WTC11 (cell line): ENCODE results near the gene GLRA3. TPM values are rescaled to one million over a fixed set of nuclear protein-coding genes. Genes with fewer than 3 reads are reported as not detected.
"Not testable (repeated sequence)": the region's sequence is repeated elsewhere in the genome, so short reads cannot be mapped to it uniquely, and the experiment has no call there.

Source experiments
- ATAC-seq: fragments of 200-7000 bp; cut with Tn5 transposase; 2 replicates; pipeline ENCODE4 v1.10.0; 2021; ENCODE audit warnings: mild to moderate bottlenecking, moderate library complexity
- CTCF ChIA-PET: fragments of 300-600 bp; sonication (Branson Sonifier 250); formaldehyde crosslinking; loops from one replicate; lab custom pipeline; 2021; ENCODE audit warnings: antibody characterized with exemption; lab: Charles Lee
- POLR2A ChIA-PET: fragments of 350-600 bp; sonication (Branson Sonifier 250); formaldehyde crosslinking; loops from one replicate; lab custom pipeline; 2021; ENCODE audit warnings: antibody characterized with exemption; lab: Charles Lee
- DNase-seq: peaks from one replicate; pipeline ENCODE4 v3.0.0; 2021; ENCODE audit warnings: low spot score
- H3K27ac Mint-ChIP-seq: 2 replicates; pipeline ENCODE4 v1.8.0; 2021; ENCODE audit warnings: mixed read lengths
- H3K27me3 Mint-ChIP-seq: 2 replicates; pipeline ENCODE4 v1.8.0; 2021; ENCODE audit warnings: low read depth, mild to moderate bottlenecking, moderate library complexity, mixed read lengths
- H3K36me3 Mint-ChIP-seq: 2 replicates; pipeline ENCODE4 v1.8.0; 2021; ENCODE audit warnings: mixed read lengths
- H3K4me1 Mint-ChIP-seq: 2 replicates; pipeline ENCODE4 v1.8.0; 2022; ENCODE audit warnings: mixed read lengths
- H3K4me3 Mint-ChIP-seq: 2 replicates; pipeline ENCODE4 v1.8.0; 2021; ENCODE audit warnings: mild to moderate bottlenecking, moderate library complexity, mixed read lengths
- H3K9me3 Mint-ChIP-seq: 2 replicates; pipeline ENCODE4 v1.8.0; 2021; ENCODE audit warnings: mixed read lengths
- CREB1 ChIP-seq: sonication (generic); formaldehyde crosslinking; IDR thresholded peaks from 2 replicates; pipeline ENCODE4 v1.8.0; 2023; ENCODE audit warnings: mild to moderate bottlenecking, missing genetic modification reagents
- FOXJ3 ChIP-seq: sonication (generic); formaldehyde crosslinking; IDR thresholded peaks from 2 replicates; pipeline ENCODE4 v1.9.0; 2021; ENCODE audit warnings: missing genetic modification reagents, mild to moderate bottlenecking, borderline replicate concordance
- JAZF1 ChIP-seq: fragments of 250-450 bp; sonication (Bioruptor Pico); IDR thresholded peaks from 2 replicates; pipeline ENCODE4 v1.9.0; 2021; ENCODE audit warnings: moderate library complexity, mild to moderate bottlenecking, inconsistent platforms
- KAT7 ChIP-seq: sonication (generic); formaldehyde crosslinking; IDR thresholded peaks from 2 replicates; pipeline ENCODE4 v1.8.1; 2023; ENCODE audit warnings: missing genetic modification reagents, mild to moderate bottlenecking, borderline replicate concordance
- MAX ChIP-seq: sonication (generic); formaldehyde crosslinking; IDR thresholded peaks from 2 replicates; pipeline ENCODE4 v1.8.0; 2022; ENCODE audit warnings: mild to moderate bottlenecking, missing genetic modification reagents
- MYBL2 ChIP-seq: sonication (generic); formaldehyde crosslinking; IDR thresholded peaks from 2 replicates; pipeline ENCODE4 v1.8.1; 2023; ENCODE audit warnings: mild to moderate bottlenecking, moderate library complexity, missing genetic modification reagents
- NFYB ChIP-seq: sonication (generic); formaldehyde crosslinking; conservative IDR thresholded peaks from 2 replicates; pipeline ENCODE4 v1.8.0; 2022; ENCODE audit warnings: low read depth, missing genetic modification reagents
- NR1H2 ChIP-seq: sonication (generic); formaldehyde crosslinking; IDR thresholded peaks from 2 replicates; pipeline ENCODE4 v1.9.0; 2021; ENCODE audit warnings: mild to moderate bottlenecking, moderate library complexity, missing genetic modification reagents
- NR3C1 ChIP-seq: sonication (generic); formaldehyde crosslinking; conservative IDR thresholded peaks from 2 replicates; pipeline ENCODE4 v1.8.1; 2023; ENCODE audit warnings: low read depth, mild to moderate bottlenecking, missing genetic modification reagents
- ZBTB43 ChIP-seq: sonication (generic); formaldehyde crosslinking; IDR thresholded peaks from 2 replicates; pipeline ENCODE4 v1.8.1; 2023; ENCODE audit warnings: mild to moderate bottlenecking, missing genetic modification reagents
- ZNF317 ChIP-seq: sonication (generic); formaldehyde crosslinking; IDR thresholded peaks from 2 replicates; pipeline ENCODE4 v1.8.1; 2023; ENCODE audit warnings: low read depth, mild to moderate bottlenecking, moderate library complexity, missing genetic modification reagents, borderline replicate concordance
- ZNF532 ChIP-seq: fragments of 250-450 bp; sonication (Bioruptor Pico); IDR thresholded peaks from 2 replicates; pipeline ENCODE4 v1.9.0; 2021; ENCODE audit warnings: mild to moderate bottlenecking, borderline replicate concordance
- total RNA-seq: library from RNA; stranded (reverse); gene quantifications from 3 replicates; pipeline ENCODE4 v1.2.3, GENCODE V29; 2021
- TF ChIP-seq, protein P1 (sequence below): sonication (generic); formaldehyde crosslinking; IDR thresholded peaks from 2 replicates; pipeline ENCODE4 v1.8.1; 2023; ENCODE audit warnings: mild to moderate bottlenecking, missing genetic modification reagents
- TF ChIP-seq, protein P2 (sequence below): sonication (generic); formaldehyde crosslinking; IDR thresholded peaks from 2 replicates; pipeline ENCODE4 v1.8.1; 2022; ENCODE audit warnings: missing genetic modification reagents, borderline replicate concordance
- TF ChIP-seq, protein P3 (sequence below): fragments of 250-450 bp; sonication (Bioruptor Pico); IDR thresholded peaks from 2 replicates; pipeline ENCODE4 v1.9.0; 2021; ENCODE audit warnings: mild to moderate bottlenecking
- TF ChIP-seq, protein P4 (sequence below): sonication (generic); formaldehyde crosslinking; IDR thresholded peaks from 2 replicates; pipeline ENCODE4 v1.8.0; 2022; ENCODE audit warnings: mild to moderate bottlenecking, missing genetic modification reagents
- TF ChIP-seq, protein P5 (sequence below): sonication (generic); formaldehyde crosslinking; IDR thresholded peaks from 2 replicates; pipeline ENCODE4 v1.8.1; 2023; ENCODE audit warnings: mild to moderate bottlenecking, missing genetic modification reagents, moderate library complexity

GLRA3 gene
- total RNA-seq, 1 experiment from 2014 or later, result 0.15 TPM

- TF ChIP-seq, protein P1, sequence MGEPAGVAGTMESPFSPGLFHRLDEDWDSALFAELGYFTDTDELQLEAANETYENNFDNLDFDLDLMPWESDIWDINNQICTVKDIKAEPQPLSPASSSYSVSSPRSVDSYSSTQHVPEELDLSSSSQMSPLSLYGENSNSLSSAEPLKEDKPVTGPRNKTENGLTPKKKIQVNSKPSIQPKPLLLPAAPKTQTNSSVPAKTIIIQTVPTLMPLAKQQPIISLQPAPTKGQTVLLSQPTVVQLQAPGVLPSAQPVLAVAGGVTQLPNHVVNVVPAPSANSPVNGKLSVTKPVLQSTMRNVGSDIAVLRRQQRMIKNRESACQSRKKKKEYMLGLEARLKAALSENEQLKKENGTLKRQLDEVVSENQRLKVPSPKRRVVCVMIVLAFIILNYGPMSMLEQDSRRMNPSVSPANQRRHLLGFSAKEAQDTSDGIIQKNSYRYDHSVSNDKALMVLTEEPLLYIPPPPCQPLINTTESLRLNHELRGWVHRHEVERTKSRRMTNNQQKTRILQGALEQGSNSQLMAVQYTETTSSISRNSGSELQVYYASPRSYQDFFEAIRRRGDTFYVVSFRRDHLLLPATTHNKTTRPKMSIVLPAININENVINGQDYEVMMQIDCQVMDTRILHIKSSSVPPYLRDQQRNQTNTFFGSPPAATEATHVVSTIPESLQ (CRISPR knock-in tag), result no peak
Observed at GRCh38 chr4:174789657-174790056, 39.4 kb downstream of the GLRA3 start (continued).

GRCh38 chr4:174778274-174778986, 50.6 kb downstream of the GLRA3 start:
- DNase-seq, H3K27me3 Mint-ChIP-seq, H3K27ac Mint-ChIP-seq, H3K9me3 Mint-ChIP-seq, POLR2A ChIA-PET, H3K36me3 Mint-ChIP-seq, ATAC-seq, CTCF ChIA-PET: not testable (repeated sequence)
- peaks cover 22% of the 10 kb centered on the region for H3K4me1 Mint-ChIP-seq
- H3K4me3 Mint-ChIP-seq, result peak overlapping the region; percentile 59
- 0 out of 2 replicates have a peak, but pooled peaks have one; percentile 18 for TF ChIP-seq MAX (CRISPR knock-in tag)

- no peak for ATAC-seq
- CTCF ChIA-PET, result interaction anchor here (2.1 kb wide), 1 partner anchor 12 kb away, joined by 16 read pairs; no protein-coding TSS in a partner anchor
- Mint-ChIP-seq H3K4me3 (no peak overlapping the region), H3K27me3 (no peaks in the 10 kb centered on the region; the same call in 1 of the 2 replicates), H3K9me3 (peaks cover 10% of the 10 kb centered on the region), H3K27ac (no peak overlapping the region; the same call in 1 of the 2 replicates), H3K4me1 (peaks cover 22% of the 10 kb centered on the region), H3K36me3 (peaks cover 7% of the 10 kb centered on the region)
- POLR2A ChIA-PET, result no interaction called here
- DNase-seq, result no peak
- no peak for TF ChIP-seq ZBTB43
- TF ChIP-seq FOXJ3 (CRISPR knock-in tag), result no peak
- TF ChIP-seq, protein P2, sequence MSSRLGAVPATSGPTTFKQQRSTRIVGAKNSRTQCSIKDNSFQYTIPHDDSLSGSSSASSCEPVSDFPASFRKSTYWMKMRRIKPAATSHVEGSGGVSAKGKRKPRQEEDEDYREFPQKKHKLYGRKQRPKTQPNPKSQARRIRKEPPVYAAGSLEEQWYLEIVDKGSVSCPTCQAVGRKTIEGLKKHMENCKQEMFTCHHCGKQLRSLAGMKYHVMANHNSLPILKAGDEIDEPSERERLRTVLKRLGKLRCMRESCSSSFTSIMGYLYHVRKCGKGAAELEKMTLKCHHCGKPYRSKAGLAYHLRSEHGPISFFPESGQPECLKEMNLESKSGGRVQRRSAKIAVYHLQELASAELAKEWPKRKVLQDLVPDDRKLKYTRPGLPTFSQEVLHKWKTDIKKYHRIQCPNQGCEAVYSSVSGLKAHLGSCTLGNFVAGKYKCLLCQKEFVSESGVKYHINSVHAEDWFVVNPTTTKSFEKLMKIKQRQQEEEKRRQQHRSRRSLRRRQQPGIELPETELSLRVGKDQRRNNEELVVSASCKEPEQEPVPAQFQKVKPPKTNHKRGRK (CRISPR knock-in tag), result no peak
- no peak for TF ChIP-seq NFYB (CRISPR knock-in tag)
- TF ChIP-seq, protein P3, sequence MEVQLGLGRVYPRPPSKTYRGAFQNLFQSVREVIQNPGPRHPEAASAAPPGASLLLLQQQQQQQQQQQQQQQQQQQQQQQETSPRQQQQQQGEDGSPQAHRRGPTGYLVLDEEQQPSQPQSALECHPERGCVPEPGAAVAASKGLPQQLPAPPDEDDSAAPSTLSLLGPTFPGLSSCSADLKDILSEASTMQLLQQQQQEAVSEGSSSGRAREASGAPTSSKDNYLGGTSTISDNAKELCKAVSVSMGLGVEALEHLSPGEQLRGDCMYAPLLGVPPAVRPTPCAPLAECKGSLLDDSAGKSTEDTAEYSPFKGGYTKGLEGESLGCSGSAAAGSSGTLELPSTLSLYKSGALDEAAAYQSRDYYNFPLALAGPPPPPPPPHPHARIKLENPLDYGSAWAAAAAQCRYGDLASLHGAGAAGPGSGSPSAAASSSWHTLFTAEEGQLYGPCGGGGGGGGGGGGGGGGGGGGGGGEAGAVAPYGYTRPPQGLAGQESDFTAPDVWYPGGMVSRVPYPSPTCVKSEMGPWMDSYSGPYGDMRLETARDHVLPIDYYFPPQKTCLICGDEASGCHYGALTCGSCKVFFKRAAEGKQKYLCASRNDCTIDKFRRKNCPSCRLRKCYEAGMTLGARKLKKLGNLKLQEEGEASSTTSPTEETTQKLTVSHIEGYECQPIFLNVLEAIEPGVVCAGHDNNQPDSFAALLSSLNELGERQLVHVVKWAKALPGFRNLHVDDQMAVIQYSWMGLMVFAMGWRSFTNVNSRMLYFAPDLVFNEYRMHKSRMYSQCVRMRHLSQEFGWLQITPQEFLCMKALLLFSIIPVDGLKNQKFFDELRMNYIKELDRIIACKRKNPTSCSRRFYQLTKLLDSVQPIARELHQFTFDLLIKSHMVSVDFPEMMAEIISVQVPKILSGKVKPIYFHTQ (CRISPR knock-in tag), result no peak
- no peak for TF ChIP-seq MYBL2 (CRISPR knock-in tag)
- TF ChIP-seq ZNF317 (CRISPR knock-in tag), result no peak
- TF ChIP-seq, protein P4, sequence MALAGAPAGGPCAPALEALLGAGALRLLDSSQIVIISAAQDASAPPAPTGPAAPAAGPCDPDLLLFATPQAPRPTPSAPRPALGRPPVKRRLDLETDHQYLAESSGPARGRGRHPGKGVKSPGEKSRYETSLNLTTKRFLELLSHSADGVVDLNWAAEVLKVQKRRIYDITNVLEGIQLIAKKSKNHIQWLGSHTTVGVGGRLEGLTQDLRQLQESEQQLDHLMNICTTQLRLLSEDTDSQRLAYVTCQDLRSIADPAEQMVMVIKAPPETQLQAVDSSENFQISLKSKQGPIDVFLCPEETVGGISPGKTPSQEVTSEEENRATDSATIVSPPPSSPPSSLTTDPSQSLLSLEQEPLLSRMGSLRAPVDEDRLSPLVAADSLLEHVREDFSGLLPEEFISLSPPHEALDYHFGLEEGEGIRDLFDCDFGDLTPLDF, result no peak
- TF ChIP-seq NR1H2 (CRISPR knock-in tag), result no peak
- TF ChIP-seq JAZF1 (CRISPR knock-in tag), result no peak
- TF ChIP-seq, protein P5, sequence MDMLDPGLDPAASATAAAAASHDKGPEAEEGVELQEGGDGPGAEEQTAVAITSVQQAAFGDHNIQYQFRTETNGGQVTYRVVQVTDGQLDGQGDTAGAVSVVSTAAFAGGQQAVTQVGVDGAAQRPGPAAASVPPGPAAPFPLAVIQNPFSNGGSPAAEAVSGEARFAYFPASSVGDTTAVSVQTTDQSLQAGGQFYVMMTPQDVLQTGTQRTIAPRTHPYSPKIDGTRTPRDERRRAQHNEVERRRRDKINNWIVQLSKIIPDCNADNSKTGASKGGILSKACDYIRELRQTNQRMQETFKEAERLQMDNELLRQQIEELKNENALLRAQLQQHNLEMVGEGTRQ (CRISPR knock-in tag), result no peak
- TF ChIP-seq ZNF532 (CRISPR knock-in tag), result no peak
- TF ChIP-seq NR3C1 (CRISPR knock-in tag), result no peak
- TF ChIP-seq KAT7 (CRISPR knock-in tag), result no peak
- no peak for TF ChIP-seq CREB1 (CRISPR knock-in tag)
Observed at GRCh38 chr4:174775366-174775765, 53.7 kb downstream of the GLRA3 start.
